Sigmoid colon (tissue), 7 donors: Measurements from ENCODE around the gene SCO2. TPM values are rescaled to one million over a fixed set of nuclear protein-coding genes. Genes with fewer than 3 reads are reported as not detected.

Source experiments
- DNase-seq: peaks from one replicate; pipeline ENCODE4 v3.0.0-alpha.2; 2019
- H3K27ac ChIP-seq, 4 donors: fragments of 200-600 bp; sonication (generic); one replicate each; pipeline ENCODE4 v1.5.1; 2016 to 2019; ENCODE audit warnings: mild to moderate bottlenecking in 1 of 4
- H3K27me3 ChIP-seq, 3 donors: fragments of 200-600 bp; sonication (generic); one replicate each; pipeline ENCODE4 v1.5.1; 2019; ENCODE audit warnings: mild to moderate bottlenecking in 1 of 3
- H3K36me3 ChIP-seq, 4 donors: fragments of 200-600 bp; sonication (generic); one replicate each; pipeline ENCODE4 v1.5.1; 2016 to 2019
- H3K4me1 ChIP-seq, 4 donors: fragments of 200-600 bp; sonication (generic); one replicate each; pipeline ENCODE4 v1.5.1; 2017 to 2019
- H3K4me3 ChIP-seq, 4 donors: fragments of 200-600 bp; sonication (generic); one replicate each; pipeline ENCODE4 v1.5.1; 2017 to 2019; ENCODE audit warnings: mild to moderate bottlenecking in 2 of 4, moderate library complexity in 1 of 4
- H3K9me3 ChIP-seq, 4 donors: fragments of 200-600 bp in 3 of 4; sonication (generic) in 3 of 4; one replicate each; pipeline versions ENCODE4 v1.5.1 to v1.6.1; 2013 to 2019
- EP300 ChIP-seq, 4 donors: sonication (generic); formaldehyde crosslinking; IDR thresholded peaks; one replicate each; pipeline ENCODE4 v1.6.1; 2017; ENCODE audit warnings: antibody characterized with exemption in 4 of 4
- POLR2A ChIP-seq, 2 donors: fragments of 450-650 bp; IDR thresholded peaks; one replicate each; pipeline ENCODE4 v1.6.1; 2016; ENCODE audit warnings: antibody characterized with exemption in 2 of 2, mild to moderate bottlenecking in 2 of 2, moderate library complexity in 2 of 2
- POLR2AphosphoS5 ChIP-seq, 4 donors: sonication (generic); formaldehyde crosslinking; IDR thresholded peaks; one replicate each; pipeline ENCODE4 v1.6.1; 2017; ENCODE audit warnings: antibody characterized with exemption in 4 of 4
- WGBS, 2 donors: extraction: QIAGEN DNeasy Blood & Tissue Kit; methylation state at CpG; one replicate each; pipeline ENCODE4 v1.1.7; 2013; 5-methylcytosine and 5-hydroxymethylcytosine counted together
- intact Hi-C: fragments of 100-400 bp; cut with DNase I; formaldehyde crosslinking; loops from one replicate; pipeline ENCODE4 v1.15.1; 2023
- polyA plus RNA-seq, 3 donors: library from polyadenylated mRNA; stranded (reverse); fragments of 200-250 nt; gene quantifications; one replicate each; pipeline ENCODE4 v1.2.3, GENCODE V29; 2013
- total RNA-seq, 4 donors: library from RNA; depleted of rRNA; stranded (reverse); fragments of >200 nt; gene quantifications; one replicate each; pipeline ENCODE4 v1.1.0, GENCODE V29; 2016
- TF ChIP-seq, protein P1 (sequence below), 4 experiments: fragments of 450-650 bp in 3 of 4; fragments of 200-600 bp in 1 of 4; IDR thresholded peaks; one replicate each; pipeline ENCODE4 v1.5.1; 2016 to 2019; ENCODE audit warnings: antibody characterized with exemption in 4 of 4, mild to moderate bottlenecking in 3 of 4, moderate library complexity in 2 of 4
- donor health status: healthy with polysubstance abuse.
- donor health status: Bipolar disorder and iron deficiency.
- donor health status: healthy.

Gene SCO2
- total and polyA plus RNA-seq, 7 donors: 1.3 to 5.4 (median 2.8) TPM; not detected in 1

DNA sequence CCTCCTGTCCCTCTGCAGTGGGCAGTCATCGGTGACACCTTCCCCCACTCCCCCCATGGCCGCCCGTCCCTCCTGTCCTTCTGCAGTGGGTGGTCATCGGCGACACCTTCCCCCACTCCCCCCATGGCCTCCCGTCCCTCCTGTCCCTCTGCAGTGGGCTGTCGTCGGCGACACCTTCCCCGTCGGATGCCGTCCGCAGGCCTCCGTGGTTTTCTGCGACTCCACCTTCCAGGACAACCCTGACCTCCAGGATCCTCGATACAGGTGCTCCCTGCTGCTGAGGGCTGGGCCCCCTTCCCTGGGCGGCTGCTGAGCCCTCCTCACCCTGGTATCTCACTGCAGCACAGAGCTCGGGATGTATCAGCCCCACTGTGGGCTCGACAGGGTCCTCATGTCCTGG, 36.5 kb downstream of the SCO2 start:
- Histone ChIP-seq H3K4me3 (no peak overlapping the region), H3K4me1 (no peaks in the 10 kb centered on the region), H3K27ac (no peak overlapping the region), H3K36me3 (no peaks in the 10 kb centered on the region), H3K27me3 (peaks cover 3 to 32% (median 9%) of the 10 kb centered on the region in 3 donors), H3K9me3 (no peaks in the 10 kb centered on the region)
- intact Hi-C loops: no loop called here
- no peak for DNase-seq
- WGBS, 2 donors: 84 to 90% methylated on average over 19 of the region's 19 CpGs
- TF ChIP-seq POLR2AphosphoS5 (IDR thresholded peaks at IDR 0.05) (no peak), POLR2A (IDR thresholded peaks at IDR 0.05) (no peak), EP300 (IDR thresholded peaks at IDR 0.05) (no peak)
- TF ChIP-seq, protein P1, sequence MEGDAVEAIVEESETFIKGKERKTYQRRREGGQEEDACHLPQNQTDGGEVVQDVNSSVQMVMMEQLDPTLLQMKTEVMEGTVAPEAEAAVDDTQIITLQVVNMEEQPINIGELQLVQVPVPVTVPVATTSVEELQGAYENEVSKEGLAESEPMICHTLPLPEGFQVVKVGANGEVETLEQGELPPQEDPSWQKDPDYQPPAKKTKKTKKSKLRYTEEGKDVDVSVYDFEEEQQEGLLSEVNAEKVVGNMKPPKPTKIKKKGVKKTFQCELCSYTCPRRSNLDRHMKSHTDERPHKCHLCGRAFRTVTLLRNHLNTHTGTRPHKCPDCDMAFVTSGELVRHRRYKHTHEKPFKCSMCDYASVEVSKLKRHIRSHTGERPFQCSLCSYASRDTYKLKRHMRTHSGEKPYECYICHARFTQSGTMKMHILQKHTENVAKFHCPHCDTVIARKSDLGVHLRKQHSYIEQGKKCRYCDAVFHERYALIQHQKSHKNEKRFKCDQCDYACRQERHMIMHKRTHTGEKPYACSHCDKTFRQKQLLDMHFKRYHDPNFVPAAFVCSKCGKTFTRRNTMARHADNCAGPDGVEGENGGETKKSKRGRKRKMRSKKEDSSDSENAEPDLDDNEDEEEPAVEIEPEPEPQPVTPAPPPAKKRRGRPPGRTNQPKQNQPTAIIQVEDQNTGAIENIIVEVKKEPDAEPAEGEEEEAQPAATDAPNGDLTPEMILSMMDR (IDR thresholded peaks at IDR 0.05): no peak

DNA sequence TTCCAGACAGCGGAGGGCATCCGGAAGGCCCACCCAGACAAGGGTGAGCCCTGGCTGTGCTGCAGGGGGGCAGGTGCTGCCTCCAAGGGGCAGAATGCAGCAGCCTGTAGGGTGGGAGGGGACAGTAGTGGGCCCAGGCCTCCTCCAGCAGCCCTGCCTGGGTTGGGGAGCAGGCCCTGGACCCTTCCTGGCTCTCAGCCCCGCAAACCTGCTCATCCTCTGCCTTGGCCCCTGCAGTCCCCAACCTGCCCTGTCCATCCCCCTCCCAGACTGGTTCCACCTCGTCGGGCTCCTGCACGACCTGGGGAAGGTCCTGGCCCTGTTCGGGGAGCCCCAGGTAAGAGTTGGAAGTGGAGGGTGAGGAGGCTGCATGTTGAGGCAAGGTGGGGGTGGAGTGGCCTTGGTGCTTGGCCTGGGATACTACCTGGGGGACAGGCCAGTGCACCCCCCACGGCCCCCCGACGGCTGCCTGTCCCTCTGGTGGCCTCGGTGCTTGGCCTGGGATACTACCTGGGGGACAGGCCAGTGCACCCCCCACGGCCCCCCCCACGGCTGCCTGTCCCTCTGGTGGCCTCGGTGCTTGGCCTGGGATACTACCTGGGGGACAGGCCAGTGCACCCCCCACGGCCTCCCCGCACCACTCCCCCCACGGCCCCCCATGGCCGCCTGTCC, 37.3 kb downstream of the SCO2 start:
- H3K27me3 ChIP-seq: peaks cover 6 to 39% (median 17%) of the 10 kb centered on the region in 3 donors
- no peak overlapping the region for H3K4me3 ChIP-seq
- H3K27ac ChIP-seq: no peak overlapping the region
- H3K36me3 ChIP-seq: no peaks in the 10 kb centered on the region
- no peaks in the 10 kb centered on the region for H3K9me3 ChIP-seq
- TF ChIP-seq POLR2A (IDR thresholded peaks at IDR 0.05): no peak
- TF ChIP-seq, protein P1 (IDR thresholded peaks at IDR 0.05): no peak
- no peak for TF ChIP-seq POLR2AphosphoS5 (IDR thresholded peaks at IDR 0.05)
- TF ChIP-seq EP300 (IDR thresholded peaks at IDR 0.05): no peak
- intact Hi-C loops: no loop called here
- 81 to 86% methylated on average over 18 of the region's 18 CpGs for WGBS, 2 donors
- DNase-seq: no peak
- H3K4me1 ChIP-seq: no peaks in the 10 kb centered on the region

DNA sequence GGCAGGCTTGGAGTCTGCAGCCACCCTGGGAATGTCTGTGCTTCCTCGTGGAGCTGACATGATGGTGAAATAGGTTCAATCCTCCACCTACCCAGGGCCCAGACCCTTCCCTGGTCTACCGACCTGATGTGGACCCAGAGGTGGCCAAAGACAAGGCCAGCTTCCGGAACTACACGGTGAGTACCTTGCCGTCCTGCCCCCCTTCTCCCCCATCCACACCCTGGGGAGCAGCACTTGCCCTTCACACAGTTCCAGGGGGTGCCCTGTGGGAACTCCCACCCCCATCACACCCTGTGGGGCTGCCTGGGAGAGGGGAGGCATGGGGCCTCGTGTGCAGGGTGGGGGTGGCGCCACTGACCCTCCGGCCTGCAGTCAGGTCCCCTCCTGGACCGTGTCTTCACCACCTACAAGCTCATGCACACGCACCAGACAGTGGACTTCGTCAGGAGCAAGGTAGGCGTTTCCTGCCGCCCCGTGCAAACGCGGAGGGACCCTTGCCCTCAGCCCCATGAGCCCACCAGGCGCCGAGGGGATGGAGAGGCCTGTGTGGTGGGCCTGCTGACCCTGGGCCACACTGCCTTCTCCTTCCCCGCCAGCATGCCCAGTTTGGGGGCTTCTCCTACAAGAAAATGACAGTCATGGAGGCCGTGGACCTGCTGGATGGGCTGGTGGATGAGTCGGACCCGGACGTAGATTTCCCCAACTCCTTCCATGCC, 38.0 kb downstream of the SCO2 start:
- WGBS, 2 donors: 86% methylated on average over 23 of the region's 23 CpGs
- no peaks in the 10 kb centered on the region for H3K36me3 ChIP-seq
- peaks cover 10 to 46% (median 24%) of the 10 kb centered on the region in 3 donors for H3K27me3 ChIP-seq
- no peaks in the 10 kb centered on the region for H3K9me3 ChIP-seq
- intact Hi-C loops: no loop called here
- no peak for DNase-seq
- H3K4me3 ChIP-seq: no peak overlapping the region
- H3K4me1 ChIP-seq: no peaks in the 10 kb centered on the region
- no peak overlapping the region for H3K27ac ChIP-seq
- TF ChIP-seq EP300 (IDR thresholded peaks at IDR 0.05) (no peak), POLR2A (IDR thresholded peaks at IDR 0.05) (no peak)
- TF ChIP-seq, protein P1 (IDR thresholded peaks at IDR 0.05): no peak

DNA sequence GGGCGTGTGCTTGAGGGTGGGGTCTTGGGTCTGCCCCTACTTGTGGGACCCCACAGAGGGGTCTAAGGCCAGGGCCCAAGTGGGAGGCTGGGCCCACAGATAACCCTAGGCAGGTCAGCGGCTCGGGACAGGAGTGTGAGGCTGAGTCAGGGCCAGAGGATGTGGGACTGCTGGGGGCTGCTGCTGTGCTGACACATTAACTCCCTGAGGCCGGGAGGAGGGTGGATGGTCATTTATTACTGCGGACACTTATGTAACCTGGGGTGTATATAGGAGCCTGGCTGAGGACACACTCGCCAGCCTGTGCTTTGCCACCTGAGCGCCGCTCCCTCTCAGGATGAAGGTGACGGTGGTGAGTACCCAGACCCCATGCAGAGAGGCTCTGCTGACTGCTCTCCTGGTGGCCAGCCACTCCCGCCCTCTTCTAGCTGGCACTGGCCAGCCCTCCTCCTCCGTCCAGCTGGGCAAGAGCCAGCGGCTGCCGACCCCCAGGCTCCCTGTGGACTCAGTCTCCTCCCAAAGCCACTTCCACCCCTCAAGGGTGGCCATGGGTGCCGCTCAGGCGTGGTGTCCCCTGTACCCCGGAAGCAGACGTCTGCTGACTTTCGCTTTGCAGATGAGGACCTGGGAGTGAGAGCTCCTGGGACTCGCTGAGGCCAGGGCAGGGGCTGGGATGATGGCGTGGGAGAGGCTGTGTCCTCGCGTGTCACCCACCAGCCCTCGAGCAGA, 38.7 kb downstream of the SCO2 start, which contains the start of gene MIOX:
MIOX (plus strand) TSS at position 299 of the 729 bp plus-strand sequence; CDS start at position 338, 39 bp downstream.
- H3K27ac ChIP-seq: no peak within 1 kb of the TSS
- no peaks in the 10 kb centered on the region for H3K36me3 ChIP-seq
- H3K9me3 ChIP-seq: no peaks in the 10 kb centered on the region
- WGBS, 2 donors: 81 to 84% methylated on average over 23 of the region's 23 CpGs
- no peak within 1 kb of the TSS for H3K4me3 ChIP-seq
- TF ChIP-seq EP300 (IDR thresholded peaks at IDR 0.05): no peak
- no peak for TF ChIP-seq POLR2A (IDR thresholded peaks at IDR 0.05)
- TF ChIP-seq POLR2AphosphoS5 (IDR thresholded peaks at IDR 0.05): no peak
- TF ChIP-seq, protein P1 (IDR thresholded peaks at IDR 0.05): no peak
- intact Hi-C loops: no loop called here
- no peak for DNase-seq
- peaks cover 0 to 7% (median 3%) of the 10 kb centered on the region in 4 donors for H3K4me1 ChIP-seq
- H3K27me3 ChIP-seq: peaks cover 17 to 53% (median 31%) of the 10 kb centered on the region in 3 donors
